PC-3 (cell line): ENCODE data around the gene ABCC10.

Source experiments
- EZH2 ChIP-seq: fragments of 300-600 bp; sonication (generic); IDR thresholded peaks from one replicate; pipeline ENCODE4 v1.6.1; 2017; ENCODE audit warnings: antibody characterized with exemption, mild to moderate bottlenecking, low read length; ENCODE audit not compliant: unreplicated experiment
- TF ChIP-seq, protein P1 (sequence below): fragments of 300-600 bp; sonication (generic); conservative IDR thresholded peaks from 2 replicates; pipeline ENCODE4 v1.5.1; 2017; ENCODE audit warnings: antibody characterized with exemption, low read depth, mild to moderate bottlenecking, low read length

DNA sequence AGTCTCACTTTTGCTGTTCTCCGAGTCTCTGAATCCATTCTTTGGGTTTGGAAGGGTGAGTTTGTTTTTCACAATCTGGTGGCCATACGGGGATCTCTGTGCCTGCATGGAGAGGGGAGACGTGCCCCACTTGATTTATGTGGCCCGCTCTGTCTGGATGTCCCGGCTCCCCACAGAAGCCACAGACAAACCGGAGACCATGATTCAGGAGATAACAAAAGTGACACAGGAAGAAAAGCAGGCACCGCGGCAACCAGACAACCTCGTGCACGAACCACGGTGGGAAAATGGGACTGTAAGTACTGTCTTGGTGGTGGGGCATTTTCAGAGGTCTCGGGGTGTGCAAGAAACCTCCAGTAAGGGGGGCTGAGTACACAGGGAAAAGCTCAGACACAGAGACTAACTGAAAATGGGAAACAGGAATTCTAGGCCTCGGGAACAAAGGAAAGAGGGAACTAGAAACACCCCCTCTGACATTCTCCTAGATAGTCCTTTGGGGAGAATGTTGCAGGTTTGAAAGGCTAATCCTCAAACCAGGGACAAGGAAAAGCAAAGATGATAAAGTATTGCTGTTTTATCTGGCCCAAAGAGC, 35.8 kb upstream of the ABCC10 start:
- no peak for TF ChIP-seq EZH2
- TF ChIP-seq, protein P1, sequence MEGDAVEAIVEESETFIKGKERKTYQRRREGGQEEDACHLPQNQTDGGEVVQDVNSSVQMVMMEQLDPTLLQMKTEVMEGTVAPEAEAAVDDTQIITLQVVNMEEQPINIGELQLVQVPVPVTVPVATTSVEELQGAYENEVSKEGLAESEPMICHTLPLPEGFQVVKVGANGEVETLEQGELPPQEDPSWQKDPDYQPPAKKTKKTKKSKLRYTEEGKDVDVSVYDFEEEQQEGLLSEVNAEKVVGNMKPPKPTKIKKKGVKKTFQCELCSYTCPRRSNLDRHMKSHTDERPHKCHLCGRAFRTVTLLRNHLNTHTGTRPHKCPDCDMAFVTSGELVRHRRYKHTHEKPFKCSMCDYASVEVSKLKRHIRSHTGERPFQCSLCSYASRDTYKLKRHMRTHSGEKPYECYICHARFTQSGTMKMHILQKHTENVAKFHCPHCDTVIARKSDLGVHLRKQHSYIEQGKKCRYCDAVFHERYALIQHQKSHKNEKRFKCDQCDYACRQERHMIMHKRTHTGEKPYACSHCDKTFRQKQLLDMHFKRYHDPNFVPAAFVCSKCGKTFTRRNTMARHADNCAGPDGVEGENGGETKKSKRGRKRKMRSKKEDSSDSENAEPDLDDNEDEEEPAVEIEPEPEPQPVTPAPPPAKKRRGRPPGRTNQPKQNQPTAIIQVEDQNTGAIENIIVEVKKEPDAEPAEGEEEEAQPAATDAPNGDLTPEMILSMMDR: no peak
